NCI-H524 (cell line): ENCODE data around the gene DDOST.
"Not testable (repeated sequence)": the region's sequence is repeated elsewhere in the genome, so short reads cannot be mapped to it uniquely, and the experiment has no call there.

Experiments used
- DNase-seq, 2 experiments: peaks; one replicate each; lab custom pipeline; 2025; lab: John Stamatoyannopoulos, UW

DDOST gene

GRCh38 chr1:20691872-20692271, 30.7 kb upstream of the DDOST start:
- no peak for DNase-seq

GRCh38 chr1:20689645-20690056, 28.5 kb upstream of the DDOST start:
- no peak for DNase-seq

- peak in 1 of 2 experiments; percentile 55 for DNase-seq
Measured at GRCh38 chr1:20686883-20687725, 25.9 kb upstream of the DDOST start.

- no peak for DNase-seq
Measured at GRCh38 chr1:20685741-20686140, 24.6 kb upstream of the DDOST start.

GRCh38 chr1:20685099-20685662, 24.0 kb upstream of the DDOST start:
- no peak for DNase-seq

- DNase-seq: no peak
Measured at GRCh38 chr1:20684651-20685050, 23.5 kb upstream of the DDOST start.

- no peak for DNase-seq
Measured at GRCh38 chr1:20684050-20684620, 23.0 kb upstream of the DDOST start.

GRCh38 chr1:20683614-20684013, 22.4 kb upstream of the DDOST start:
- DNase-seq: no peak

- peak in 1 of 2 experiments; percentile 69 for DNase-seq
Measured at GRCh38 chr1:20682571-20683236, 21.5 kb upstream of the DDOST start.

- DNase-seq: no peak
Measured at GRCh38 chr1:20681999-20682398, 20.8 kb upstream of the DDOST start.

- no peak for DNase-seq
Measured at GRCh38 chr1:20680269-20680668, 19.1 kb upstream of the DDOST start.

- no peak for DNase-seq
Measured at GRCh38 chr1:20678599-20678998, 17.4 kb upstream of the DDOST start.

- not testable (repeated sequence) for DNase-seq
Measured at GRCh38 chr1:20673626-20674025, 12.5 kb upstream of the DDOST start.

GRCh38 chr1:20672265-20672632, 11.1 kb upstream of the DDOST start:
- no peak for DNase-seq

- no peak for DNase-seq
Measured at GRCh38 chr1:20670936-20671335, 9.8 kb upstream of the DDOST start.

GRCh38 chr1:20668581-20668980, 7.4 kb upstream of the DDOST start:
- no peak for DNase-seq

GRCh38 chr1:20666804-20667203, 5.6 kb upstream of the DDOST start:
- peak in 1 of 2 experiments; percentile 49 for DNase-seq

- no peak for DNase-seq
Measured at GRCh38 chr1:20666146-20666545, 5.0 kb upstream of the DDOST start.

GRCh38 chr1:20665726-20666125, 4.6 kb upstream of the DDOST start:
- DNase-seq: no peak

GRCh38 chr1:20663969-20664715, 3.0 kb upstream of the DDOST start:
- DNase-seq: no peak

- DNase-seq: no peak
Measured at GRCh38 chr1:20663365-20663764, 2.2 kb upstream of the DDOST start.

- peak in 1 of 2 experiments; percentile 8 for DNase-seq
Measured at GRCh38 chr1:20662110-20662475, 924 bp upstream of the DDOST start.
